T-helper 1 cell treated with Interleukin-12 subunit alpha and Interleukin-12 subunit beta and Interleukin-4 antibody, amounts not matched to agents 30 μg/mL and 1 μg/mL, for 36 hours (primary cell): ENCODE measurements around the gene HSD17B10.
A peak's percentile ranks its signal among the peaks of the same experiment; 100 is the strongest.
"Not testable (repeated sequence)": the region's sequence is repeated elsewhere in the genome, so short reads cannot be mapped to it uniquely, and the experiment has no call there.

ENCODE experiments used
- H3K27ac Mint-ChIP-seq: one replicate; pipeline ENCODE4 v1.8.0; 2021; ENCODE audit warnings: mild to moderate bottlenecking, mixed read lengths
- H3K27me3 Mint-ChIP-seq: one replicate; pipeline ENCODE4 v1.8.0; 2021; ENCODE audit warnings: low read depth, mixed read lengths
- H3K36me3 Mint-ChIP-seq: one replicate; pipeline ENCODE4 v1.8.0; 2021; ENCODE audit warnings: low read depth, mixed read lengths
- H3K4me1 Mint-ChIP-seq: one replicate; pipeline ENCODE4 v1.8.0; 2021; ENCODE audit warnings: low read depth, mixed read lengths
- H3K4me3 Mint-ChIP-seq: one replicate; pipeline ENCODE4 v1.8.0; 2021; ENCODE audit warnings: mild to moderate bottlenecking, moderate library complexity, mixed read lengths
- H3K9me3 Mint-ChIP-seq: one replicate; pipeline ENCODE4 v1.8.0; 2021; ENCODE audit warnings: mixed read lengths

HSD17B10 gene

DNA sequence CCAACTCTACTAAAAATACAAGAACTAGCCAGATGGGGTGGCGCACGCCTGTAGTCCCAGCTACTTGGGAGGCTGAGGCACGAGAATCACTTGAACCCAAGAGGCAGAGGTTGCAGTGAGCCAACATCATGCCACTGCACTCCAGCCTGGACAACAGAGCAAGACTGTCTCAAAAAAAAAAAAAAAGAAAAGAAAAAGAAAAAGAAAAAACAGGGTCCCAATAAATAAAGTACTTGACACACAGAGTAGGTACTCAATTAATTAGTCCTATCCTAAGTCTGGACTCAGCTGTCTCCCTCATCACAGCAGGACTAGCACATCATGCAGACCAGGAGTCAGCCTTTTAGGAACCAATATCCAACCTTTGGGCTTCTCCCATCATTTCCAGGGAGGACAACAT lies 13.8 kb downstream of the HSD17B10 start:
- Mint-ChIP-seq H3K4me1 (peaks cover 28% of the 10 kb centered on the region), H3K4me3 (peak overlapping the region; percentile 95)
- not testable (repeated sequence) for H3K9me3 Mint-ChIP-seq, H3K27ac Mint-ChIP-seq, H3K36me3 Mint-ChIP-seq, H3K27me3 Mint-ChIP-seq

DNA sequence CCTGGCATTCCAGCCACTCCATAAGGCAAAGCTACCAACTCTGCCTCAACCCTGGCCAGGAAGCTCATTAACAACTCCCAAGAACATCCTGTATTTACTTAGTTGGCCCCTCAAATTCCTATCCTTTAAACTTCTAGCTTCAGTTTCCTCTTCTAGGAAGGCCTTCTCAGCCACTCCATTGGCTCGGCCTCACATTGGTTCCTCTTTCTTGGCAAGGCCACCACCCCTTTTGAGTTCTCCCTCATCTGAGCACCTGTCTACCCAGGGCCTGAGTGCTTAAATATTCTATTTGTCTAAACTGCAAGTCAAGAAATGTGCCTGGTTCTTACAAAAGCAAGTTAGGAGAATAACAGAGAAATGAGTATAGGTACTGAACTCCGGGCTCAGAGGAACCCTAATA lies 21.7 kb downstream of the HSD17B10 start:
- Mint-ChIP-seq H3K27ac (no peak overlapping the region), H3K9me3 (no peaks in the 10 kb centered on the region), H3K4me1 (peaks cover 1% of the 10 kb centered on the region), H3K4me3 (no peak overlapping the region), H3K27me3 (no peaks in the 10 kb centered on the region), H3K36me3 (peaks cover 21% of the 10 kb centered on the region)

DNA sequence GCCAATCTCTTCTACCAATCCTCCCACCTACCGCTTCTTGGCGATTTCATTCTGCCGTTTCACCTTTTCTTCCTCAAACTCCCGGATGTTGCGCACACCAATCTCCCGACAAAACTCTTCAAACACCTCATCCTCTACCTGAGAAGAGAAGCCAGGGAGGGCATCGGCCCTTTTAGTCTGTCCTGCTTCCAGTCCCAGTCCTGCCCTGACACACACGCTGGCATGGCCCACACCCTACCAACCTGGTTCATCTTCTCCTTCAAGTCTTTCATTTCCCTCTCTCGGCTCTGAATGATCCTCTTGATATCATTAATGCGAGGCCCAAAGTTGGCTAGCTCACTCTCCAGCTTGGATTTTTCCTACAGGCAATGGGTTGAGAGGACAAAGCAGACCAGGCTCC lies 30.6 kb downstream of the HSD17B10 start:
- H3K27me3 Mint-ChIP-seq = no peaks in the 10 kb centered on the region
- no peak overlapping the region for H3K4me3 Mint-ChIP-seq
- no peaks in the 10 kb centered on the region for H3K4me1 Mint-ChIP-seq
- H3K9me3 Mint-ChIP-seq = no peaks in the 10 kb centered on the region
- H3K36me3 Mint-ChIP-seq = peaks cover 27% of the 10 kb centered on the region
- H3K27ac Mint-ChIP-seq = no peak overlapping the region

- H3K27me3 Mint-ChIP-seq = no peaks in the 10 kb centered on the region
- no peak overlapping the region for H3K4me3 Mint-ChIP-seq
- H3K4me1 Mint-ChIP-seq = no peaks in the 10 kb centered on the region
- H3K9me3 Mint-ChIP-seq = no peaks in the 10 kb centered on the region
- no peak overlapping the region for H3K27ac Mint-ChIP-seq
- H3K36me3 Mint-ChIP-seq = peaks cover 33% of the 10 kb centered on the region
Observed at GRCh38 chrX:53398216-53398615, 36.0 kb downstream of the HSD17B10 start.

DNA sequence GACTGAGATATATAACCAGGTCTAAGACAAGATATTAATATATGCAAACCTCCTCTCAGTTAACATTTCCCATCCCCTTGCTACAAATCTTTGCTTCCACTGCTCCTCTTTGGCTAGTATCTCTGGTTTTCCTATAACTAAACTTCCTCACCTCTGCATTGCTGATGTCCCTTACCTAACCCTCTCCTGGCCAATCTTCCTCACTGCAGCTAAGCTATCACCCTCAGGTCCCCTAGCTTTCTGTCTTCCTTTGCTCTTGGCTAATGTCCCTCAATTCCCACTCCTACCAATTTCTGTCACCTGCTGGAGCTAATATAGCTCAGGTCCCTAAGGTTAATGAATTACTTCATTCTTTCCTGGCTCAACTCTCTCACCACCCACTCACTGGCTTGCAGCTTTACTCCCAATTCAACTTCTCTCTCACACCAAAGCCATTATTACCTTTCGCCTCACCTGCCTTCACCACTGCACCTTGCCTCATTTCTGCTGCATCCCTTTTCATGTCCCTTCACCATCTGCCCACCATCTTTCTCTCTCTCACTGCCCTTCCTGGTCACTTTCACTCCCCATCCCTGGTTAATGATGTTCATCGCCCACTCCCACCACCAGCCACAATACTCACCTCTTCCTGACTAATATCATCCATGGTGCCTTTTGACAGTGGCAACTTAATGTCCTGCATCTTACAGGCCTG lies 38.4 kb downstream of the HSD17B10 start:
- peaks cover 29% of the 10 kb centered on the region for H3K36me3 Mint-ChIP-seq
- no peaks in the 10 kb centered on the region for H3K9me3 Mint-ChIP-seq
- no peaks in the 10 kb centered on the region for H3K27me3 Mint-ChIP-seq
- no peaks in the 10 kb centered on the region for H3K4me1 Mint-ChIP-seq
- H3K27ac Mint-ChIP-seq = no peak overlapping the region
- no peak overlapping the region for H3K4me3 Mint-ChIP-seq

GRCh38 chrX:53383376-53384076 lies 50.6 kb downstream of the HSD17B10 start:
- H3K27ac Mint-ChIP-seq = no peak overlapping the region
- peaks cover 16% of the 10 kb centered on the region for H3K36me3 Mint-ChIP-seq
- H3K4me3 Mint-ChIP-seq = no peak overlapping the region

More at GRCh38 chrX:53383376-53384076, 50.6 kb downstream of the HSD17B10 start:
- Mint-ChIP-seq H3K27me3 (no peaks in the 10 kb centered on the region), H3K4me1 (no peaks in the 10 kb centered on the region), H3K9me3 (no peaks in the 10 kb centered on the region)
